ENCODE measurements around the gene LRRC47.
"Not testable (repeated sequence)": the region's sequence is repeated elsewhere in the genome, so short reads cannot be mapped to it uniquely, and the experiment has no call there.

The LRRC47 gene

DNA sequence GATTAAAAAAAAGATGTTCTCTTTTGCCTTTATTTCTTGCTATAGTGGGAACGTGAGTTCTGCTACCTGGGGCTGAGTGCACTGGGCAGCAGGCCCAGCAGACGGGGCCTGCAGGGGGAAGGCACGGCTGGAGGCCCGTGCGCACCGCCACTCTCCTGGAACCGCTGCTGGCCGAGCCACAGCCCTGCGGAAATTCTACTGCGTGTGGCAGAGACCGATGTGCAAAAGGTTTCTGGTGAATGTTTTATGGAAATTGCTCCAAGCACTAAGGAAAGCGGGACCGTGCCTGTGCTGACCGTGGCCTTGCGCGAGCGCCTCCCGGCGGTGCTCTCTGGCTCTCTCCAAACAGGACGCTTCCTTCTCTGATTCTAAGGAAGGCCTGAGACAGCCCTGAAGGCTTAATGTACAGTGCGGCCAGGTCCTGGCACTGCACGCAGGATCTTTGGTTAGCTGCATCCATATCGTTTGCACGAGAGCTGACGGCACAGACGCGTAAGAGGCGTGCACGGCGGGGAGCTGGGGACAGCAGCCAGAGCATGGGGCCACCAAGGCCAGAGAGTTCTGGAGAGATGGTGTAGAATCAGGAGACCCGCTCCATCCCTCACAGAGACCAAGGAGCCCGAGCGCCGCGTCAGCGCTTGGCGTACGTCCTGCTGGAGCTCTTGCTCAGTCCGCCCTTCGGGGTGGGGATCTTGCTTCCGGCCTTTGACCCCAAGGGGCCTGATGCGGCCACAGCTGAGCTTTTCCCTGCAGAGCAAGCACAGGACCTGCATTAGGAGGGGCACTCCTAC, 18.7 kb upstream of the LRRC47 start:
- DNase-seq: no peak

DNA sequence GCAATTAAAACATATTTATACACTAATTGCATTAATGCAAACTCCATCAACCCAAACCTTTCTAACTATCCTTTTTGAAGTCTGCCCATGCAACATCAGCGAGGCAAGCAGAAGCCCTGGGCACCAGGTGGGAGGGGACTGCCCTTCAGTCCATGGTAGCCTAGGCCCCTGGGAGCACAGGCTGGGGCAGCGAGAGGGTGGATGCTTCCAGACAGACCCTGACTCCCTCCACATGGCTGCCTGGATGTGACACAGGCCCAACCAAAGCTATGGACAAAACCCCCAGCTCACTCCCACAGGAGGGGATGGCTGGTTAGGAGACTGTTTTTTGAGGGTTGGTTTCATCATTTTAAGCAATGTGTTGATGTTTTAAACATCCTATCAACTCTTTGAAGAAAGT, 17.8 kb upstream of the LRRC47 start:
- DNase-seq: no peak

DNA sequence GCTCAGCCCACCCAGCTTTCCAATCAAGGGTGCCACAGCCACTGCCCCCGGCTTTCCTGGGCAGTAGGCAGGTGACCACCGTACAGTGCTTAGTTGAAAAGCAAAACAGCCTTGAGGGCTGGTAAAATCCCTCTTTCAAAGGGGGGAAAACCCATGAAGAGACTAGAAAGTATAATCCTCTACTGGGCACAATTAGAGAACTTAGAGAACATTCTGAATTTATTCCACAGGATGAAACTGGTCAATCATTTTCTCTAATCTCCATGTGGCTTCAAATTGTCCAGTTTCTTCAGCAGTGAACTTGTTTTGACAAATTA, 15.3 kb upstream of the LRRC47 start:
- DNase-seq: no peak

DNA sequence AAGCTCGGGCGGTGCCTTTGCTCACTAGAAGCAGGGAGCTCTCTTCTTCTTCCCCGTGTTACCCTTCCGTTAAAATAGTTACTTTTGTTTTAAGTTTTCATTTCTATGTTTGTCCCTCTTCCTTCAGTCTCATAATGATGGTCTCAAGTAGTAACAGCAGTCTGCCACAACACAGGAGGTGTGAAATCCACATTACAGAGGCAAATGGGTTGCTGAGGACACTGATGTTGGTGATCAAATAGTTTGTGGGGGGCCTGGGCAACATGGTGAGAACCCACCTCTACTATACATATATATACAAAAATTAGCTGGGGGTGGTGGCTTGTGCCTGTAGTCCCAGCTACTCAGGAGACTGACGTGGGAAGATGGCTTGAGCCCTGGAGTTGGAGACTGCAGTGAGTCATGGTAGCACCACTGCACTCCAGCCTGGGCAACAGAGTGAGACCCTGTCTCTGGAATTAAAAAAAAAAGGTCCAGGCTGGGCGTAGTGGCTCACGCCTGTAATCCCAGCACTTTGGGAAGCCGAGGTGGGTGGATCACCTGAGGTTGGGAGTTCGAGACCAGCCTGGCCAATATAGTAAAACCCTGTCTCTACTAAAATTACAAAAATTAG, 14.0 kb upstream of the LRRC47 start:
- DNase-seq: not testable (repeated sequence)

DNA sequence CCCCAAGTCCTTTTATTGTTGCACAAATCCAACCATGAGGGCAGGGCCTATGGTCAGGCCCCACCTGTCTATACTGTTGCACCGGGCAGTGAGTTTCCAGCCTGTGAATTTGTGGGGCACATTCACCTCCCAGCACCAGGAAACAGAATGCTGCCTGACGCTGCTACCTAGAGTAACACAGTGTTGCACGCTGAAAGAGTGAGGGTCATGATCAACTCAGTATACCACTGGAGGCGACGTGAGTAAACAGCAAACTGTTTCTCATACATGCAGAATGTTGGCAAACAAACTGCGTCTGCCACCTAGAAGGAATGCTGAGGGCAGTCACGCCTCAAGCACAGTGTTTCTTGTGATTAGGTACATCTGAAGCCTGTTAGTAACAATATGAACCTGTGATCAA, 13.4 kb upstream of the LRRC47 start:
- DNase-seq: no peak

DNA sequence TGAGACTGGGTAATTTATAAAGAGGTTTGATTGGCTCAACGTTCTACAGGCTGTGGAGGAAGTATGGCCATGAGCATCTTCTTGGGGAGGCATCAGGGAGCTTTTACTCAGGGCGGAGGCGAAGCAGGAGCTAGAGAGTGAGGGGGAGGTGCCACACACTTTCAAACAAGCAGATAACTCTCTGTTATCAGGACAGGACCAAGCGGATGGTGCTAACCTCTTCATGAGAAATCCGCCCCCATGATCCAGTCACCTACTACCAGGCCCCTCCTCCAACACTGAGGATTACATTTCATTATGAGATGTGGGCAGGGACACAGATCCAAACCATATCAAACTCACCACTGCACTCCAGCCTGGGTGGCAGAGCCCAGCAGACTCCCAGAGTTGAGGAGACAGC, 11.5 kb upstream of the LRRC47 start:
- no peak for DNase-seq

DNA sequence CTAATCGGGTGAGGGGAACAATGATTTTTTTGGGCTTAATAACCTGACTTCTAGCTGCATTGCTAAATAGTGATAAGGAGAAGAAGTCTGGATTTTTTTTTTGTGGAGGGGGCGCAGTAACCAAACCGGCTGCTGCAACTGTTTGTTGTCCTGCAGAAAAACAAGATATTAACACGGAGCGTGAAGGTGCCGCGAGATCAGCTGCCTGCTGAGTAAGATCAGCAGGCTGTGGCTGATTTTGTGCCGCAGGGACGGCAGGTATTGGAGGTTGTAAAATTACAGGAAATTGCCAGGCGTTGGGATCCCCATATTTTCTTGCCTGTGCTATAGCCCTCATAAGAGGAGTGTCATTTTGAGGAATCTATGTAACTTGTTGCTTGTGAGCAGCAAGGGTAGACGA, 8.7 kb upstream of the LRRC47 start:
- DNase-seq: no peak

DNA sequence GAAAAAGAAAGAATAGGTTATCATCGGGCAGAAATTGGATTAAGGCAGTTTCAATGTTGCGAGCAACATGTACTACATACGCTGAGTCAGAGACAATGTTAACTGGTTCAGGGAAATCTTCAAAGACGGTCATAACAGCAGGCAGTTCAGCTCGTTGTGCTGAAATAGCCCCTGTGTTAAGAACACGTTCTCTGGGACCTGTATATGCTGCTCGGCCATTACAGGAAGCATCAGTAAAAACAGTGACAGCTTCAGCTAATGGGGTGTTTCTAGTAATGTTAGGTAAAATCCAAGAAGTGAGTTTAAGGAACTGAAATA, 8.3 kb upstream of the LRRC47 start:
- DNase-seq: not testable (repeated sequence)

DNA sequence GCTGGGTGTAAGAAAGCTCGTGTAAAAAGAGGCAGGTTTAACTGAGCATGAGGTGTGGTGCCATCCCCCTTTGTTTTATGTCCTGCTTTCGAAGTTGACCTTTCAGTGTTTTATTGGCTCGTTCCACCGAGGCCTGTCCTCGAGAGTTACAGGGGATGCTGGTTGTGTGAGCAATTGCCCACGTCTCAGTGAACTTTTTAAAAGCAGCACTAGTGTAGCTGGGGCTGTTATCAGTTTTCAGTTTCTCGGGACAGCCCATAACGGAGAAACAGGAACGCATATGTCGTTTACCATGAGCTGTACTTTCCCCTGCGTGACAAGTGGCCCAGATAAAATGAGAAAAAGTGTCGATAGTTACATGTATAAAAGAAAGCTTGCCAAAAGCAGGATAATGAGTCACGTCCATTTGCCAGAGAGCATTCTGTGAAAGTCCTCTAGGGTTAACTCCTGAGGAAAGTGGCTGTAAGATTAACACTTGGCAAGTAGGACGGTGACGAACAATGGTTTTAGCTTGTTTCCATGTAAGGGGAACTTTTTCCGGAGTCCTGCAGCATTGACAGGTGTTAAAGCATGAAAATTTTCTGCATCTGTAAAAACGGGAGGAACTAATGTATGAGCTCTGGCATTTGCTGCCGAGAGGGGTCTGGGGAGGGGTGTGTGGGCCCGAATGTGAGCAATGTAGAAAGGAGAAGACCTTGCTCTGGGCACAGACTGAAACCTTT, 7.8 kb upstream of the LRRC47 start:
- no peak for DNase-seq

DNA sequence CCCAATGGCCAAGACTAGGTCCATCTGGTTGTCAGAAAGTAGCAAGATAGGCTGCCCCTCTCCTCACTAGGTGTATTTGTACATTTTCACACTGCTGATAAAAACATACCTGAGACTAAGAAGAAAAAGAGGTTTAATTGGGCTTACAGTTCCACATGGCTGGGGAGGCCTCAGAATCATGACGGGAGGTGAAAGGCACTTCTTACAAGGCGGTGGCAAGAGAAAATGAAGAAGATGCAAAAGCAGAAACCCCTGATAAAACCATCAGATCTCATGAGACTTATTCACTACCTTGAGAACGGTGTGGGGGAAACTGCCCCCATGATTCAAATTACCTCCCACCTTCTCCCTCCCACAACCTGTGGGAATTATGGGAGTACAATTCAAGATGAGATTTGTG, 4.5 kb upstream of the LRRC47 start:
- not testable (repeated sequence) for DNase-seq

DNA sequence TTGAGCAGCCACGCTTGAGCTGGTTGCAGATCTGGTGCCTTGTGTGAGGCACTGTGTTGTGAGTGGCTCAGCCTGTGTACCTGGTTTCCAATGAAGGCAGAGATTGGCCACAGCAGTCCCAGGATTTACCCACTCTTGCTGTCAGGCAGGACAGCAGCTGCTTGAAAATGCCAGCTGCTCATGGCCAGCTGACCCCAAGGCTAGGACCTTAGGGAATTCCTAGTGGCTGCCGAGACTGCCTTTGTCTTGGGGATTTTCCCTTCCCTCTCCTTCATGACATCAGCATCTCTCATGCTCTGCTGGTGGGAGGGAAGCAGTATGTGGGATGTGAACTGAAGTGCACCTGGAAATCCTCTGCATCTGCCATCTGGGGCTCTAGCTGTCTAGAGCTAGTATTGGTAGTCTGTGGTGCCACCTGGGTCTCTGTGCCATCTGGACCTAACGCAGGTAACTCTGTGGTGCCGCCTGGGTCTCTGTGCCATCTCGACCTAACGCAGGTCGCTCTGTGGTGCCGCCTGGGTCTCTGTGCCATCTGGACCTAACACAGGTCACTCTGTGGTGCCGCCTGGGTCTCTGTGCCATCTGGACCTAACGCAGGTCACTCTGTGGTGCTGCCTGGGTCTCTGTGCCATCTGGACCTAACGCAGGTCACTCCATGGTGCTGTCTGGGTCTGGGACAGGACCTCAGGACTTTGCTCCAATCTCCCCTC, 3.8 kb upstream of the LRRC47 start:
- peak; percentile 74 to 78 for DNase-seq

DNA sequence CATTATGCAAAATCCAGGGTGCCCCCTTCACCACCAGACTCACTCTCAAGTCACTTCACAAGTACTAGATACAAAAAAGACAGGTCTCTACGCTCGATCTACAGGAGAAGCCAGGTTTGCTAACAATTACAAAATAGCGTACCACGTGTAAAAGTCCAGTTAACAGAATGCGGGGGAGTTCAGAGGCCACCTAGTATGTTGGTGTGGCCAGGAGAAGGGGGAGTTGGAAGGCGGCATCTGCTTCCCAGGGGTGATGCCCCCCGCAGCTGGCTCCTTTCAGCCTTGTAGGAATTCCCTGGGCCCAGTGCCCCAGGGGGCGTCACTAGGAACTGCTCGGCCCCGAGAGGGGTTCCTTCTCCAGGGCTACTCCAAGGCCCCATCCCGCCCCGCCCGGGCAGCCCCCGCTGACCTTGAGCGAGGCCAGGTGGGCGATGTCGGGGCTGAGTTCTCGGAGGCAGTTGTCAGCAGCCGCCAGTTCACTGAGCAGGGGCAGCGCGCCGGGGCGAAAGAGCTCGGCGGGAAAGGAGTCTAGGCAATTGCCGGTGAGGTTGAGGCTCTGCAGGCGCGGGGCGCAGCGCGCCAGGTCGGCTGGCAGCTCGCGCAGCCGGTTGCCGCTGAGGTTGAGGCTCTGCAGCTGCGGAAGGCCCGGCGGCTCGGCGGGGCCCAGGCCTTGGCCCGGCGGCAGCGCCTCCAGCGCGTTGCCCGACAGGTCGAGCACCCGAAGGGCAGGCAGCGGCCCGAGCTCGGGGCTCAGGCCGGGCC, 664 bp downstream of the LRRC47 start:
- no peak for DNase-seq

DNA sequence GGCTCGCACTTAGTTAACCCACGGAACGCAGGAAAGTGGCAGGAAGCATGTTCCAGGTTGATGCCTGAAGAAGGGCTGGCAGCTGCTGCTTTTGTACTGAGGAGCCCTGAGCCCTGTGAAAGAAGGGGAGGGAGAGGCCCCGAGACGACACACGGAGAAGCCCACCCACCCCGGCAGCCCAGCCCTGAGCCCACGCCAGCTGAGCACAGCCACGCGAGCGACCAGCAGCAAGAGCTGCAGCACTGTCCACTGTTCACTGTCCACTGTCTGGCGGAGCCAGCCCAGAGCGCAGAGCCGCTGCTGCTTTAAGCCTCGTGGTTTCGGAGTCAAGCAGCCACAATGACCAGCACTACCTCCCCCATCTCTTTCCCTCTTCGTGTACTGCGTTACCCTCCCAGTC, 5.3 kb downstream of the LRRC47 start:
- DNase-seq: no peak

DNA sequence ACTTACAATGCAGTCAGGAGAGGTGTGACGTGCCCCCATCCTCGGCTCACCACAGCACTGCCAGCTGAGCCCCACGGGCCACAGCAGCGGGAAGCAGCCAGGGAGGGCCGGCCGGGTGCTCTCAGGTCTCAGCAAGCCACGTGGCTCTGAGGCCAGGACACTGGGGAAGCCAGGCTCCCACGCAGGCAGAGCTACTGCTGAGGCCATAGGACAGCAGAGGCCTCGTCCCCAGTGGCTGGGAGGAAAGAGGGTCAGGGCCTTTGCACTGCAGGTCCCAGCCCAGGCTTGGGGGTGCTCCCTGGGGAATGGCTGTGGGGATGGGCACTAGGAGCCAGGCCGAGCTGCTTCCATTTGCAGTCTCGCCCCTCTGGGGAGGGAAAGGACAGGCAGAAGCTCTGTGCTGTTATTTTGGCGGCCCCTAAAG, 5.8 kb downstream of the LRRC47 start:
- no peak for DNase-seq

DNA sequence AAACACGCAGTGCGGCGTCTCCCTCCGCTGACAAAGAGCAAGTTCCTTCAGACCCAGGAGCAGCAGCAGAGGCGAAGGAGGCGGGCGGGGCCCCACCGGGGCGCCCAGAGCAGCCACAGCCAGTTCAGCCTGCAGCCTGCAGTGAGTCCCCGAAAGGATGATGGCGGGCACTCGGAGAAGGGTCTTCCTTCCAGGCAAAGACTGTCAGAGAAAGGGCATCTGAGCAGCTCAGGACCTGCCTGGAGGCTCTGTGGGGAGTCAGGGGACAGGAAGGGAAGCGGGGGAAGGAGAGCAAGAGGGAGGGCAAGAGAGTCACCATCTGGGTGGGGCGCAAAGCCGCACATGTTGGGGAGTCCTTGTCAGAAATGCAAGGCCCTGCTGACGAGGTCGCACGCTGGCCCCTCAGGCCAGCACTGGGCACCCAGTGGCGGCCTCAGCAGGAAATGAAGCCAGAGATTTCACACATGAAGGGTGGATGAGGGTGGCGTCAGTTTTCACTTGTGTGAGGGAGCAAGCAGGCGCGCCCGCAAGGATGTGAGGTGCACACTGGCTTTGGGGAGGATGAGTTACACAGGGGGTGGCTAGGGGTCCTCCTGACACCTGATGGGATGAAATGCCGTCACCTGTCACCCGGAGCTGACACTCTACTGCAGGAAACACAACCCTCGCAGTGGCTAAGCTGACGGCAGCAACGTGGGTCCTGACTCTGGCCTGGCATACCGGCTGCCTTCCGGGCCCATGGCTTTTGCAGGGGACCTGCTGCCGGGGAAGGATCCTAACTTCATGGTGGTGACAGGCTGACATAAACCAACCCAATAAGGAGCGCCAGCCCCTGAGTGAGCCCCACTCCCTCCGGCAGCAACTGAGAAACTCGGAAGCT, 6.6 kb downstream of the LRRC47 start:
- no peak for DNase-seq

DNA sequence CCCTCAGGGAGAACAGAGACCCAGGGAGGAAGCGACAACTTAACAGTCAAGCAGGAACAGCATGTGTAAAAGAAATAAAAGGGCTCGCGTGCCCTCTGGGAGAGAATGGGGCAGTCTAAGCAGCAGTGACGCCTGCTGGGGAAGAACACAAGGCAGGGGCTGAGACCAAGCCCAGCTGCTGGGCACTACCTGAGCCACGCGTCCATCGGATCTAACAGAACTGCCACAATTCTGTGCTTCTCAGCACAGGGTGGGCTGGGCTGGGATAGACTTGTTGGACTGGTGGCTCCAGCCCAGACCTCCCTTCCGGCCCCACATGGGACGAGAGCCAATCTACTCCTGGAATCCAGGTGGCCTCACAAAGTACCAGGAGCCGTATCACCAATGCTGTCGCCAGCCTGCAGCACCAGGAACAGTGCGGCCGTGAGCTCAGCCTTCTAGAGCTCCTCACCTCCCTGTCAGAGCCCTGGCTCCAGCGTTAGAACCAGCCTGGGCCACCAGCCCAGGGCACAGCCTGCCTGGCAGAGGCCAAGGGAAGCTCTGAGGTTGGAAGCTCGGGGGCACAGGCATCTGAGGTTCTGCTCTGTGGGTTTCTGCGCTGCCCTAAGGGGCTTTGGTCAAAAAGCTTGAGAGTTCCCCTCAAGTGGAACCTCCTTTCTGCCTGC, 7.4 kb downstream of the LRRC47 start:
- no peak for DNase-seq

DNA sequence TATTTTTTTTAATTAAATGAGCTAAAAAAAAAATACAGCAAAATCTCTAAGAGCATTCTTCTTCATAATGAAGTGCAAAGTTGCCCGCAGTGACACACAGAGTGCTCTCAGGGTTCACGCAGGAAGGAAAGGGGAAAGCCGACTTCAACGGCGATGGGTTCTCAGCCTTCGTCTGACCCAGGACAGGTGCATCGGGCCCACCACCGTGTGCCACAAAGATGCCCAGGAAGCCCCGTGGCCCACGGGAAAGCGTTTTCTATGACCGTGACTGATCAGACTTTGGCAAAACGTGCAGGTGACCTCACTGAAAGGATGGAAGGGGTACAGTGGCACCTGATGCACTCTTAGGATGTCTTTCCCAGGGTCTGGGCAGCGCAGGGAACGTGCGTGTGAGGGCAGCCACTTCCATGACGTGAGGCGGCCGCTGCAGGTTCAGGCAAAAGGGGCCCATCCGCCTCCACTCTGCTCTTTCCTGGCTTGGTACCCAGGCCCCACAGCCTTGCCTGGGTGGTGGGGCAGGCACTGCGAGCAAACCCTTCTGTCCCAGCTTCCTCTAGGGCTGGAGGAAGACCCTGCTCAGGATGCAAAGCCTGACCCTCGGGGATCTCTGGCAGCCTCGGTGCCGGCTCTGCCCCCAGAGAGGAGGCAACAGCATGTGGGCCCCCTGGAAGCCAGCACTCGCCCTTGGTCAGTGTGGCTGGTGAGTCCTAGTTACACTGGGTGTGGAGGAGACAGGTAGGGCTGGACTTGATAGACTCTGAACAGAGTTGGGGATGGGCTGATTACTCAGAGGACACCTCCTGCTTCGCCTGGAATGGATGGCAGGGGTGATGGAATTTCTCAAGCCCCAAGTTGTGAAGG, 8.3 kb downstream of the LRRC47 start:
- no peak for DNase-seq

DNA sequence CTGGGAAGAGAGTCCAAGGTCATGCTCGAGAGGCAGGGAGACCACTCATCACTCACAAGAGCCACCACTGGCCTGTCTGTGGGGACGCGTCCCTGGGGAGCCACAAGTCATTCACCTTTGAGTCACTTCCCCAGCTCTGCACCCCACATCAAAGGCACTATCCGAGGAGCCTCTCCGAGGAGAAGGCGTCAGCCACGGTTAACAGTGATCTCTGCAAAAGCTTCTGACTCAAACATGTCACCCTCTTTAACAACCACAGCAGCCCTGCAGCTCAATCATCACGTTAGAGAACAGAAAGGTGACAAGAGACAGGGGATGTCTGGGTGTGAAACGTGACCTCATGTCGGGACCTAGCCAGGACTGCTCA, 9.0 kb downstream of the LRRC47 start:
- DNase-seq: no peak

DNA sequence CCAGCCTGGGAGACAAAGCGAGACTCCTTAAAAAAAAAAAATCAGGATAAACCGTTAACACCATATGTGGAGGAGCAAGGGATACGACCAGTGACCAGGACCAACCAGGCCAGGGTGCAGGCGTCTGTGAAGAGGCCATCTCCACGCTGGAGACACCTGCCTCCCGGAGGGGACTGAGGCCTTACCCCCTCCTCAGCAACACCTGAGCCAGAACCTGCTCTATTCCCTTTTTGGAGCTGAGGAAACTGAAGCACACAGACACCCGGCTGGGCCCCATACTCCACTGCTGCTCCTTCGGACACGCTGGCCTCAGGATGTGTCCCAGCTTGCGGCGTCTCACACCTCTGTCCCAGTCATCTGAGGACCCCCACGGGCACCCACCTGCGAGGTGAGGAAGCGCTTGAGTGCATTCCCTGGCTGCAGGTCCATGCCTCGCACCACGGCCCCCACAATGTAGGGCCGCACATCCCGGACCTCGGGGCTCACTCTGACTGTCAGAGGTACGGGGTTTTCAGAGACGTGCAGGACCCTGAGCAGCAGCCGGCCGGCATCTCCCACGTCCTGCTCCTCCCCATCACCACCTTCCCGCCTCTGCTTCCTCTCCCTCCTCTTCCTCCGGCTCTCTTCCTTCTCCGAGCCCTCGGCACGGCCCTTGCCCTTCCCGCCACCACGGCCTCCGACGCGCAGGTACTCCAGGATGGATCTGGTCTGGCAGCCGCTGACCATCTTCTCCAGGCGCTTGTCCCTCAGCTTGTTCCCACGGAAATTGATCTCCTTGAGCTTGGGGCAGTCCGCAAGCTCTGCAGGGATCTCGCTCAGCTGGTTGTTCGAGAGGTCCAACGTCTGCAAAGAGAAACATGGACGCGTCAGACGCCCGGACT, 9.6 kb downstream of the LRRC47 start:
- no peak for DNase-seq

Data from SHP77 (cell line).